ENCODE data around the gene CAMK4.
A peak's percentile ranks its signal among the peaks of the same experiment; 100 is the strongest.

CAMK4 gene

GRCh38 chr5:111447822-111448221 lies 223.6 kb downstream of the CAMK4 start:
- Mint-ChIP-seq H3K4me3 (no peak overlapping the region), H3K9me3 (peaks cover 0 to 2% of the 10 kb centered on the region in 2 donors), H3K36me3 (no peaks in the 10 kb centered on the region), H3K27ac (no peak overlapping the region), H3K27me3 (no peaks in the 10 kb centered on the region), H3K4me1 (no peaks in the 10 kb centered on the region)
- ATAC-seq (replicated peaks) (no peak), DNase-seq (no peak)

DNA sequence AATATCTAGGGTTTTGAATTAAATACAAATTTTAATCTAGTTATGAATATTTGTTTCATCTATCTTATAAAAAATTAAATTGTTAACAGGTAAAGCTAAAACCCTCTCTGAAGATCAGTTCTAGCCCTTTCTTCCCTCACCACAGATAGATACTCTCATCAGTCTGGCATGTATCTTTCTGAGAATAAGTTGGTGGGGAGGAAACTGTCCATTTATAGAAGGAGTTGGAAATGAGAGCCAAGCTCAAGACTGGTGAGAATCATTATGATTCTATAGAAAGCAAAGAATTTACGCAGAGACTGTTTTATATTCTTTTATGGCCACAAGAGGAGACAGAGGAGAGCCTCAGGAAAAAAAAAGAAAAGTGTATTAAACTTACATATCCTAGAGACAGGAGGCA lies 229.1 kb downstream of the CAMK4 start:
- ATAC-seq (replicated peaks) (no peak), DNase-seq (no peak)
- Mint-ChIP-seq H3K27me3 (no peaks in the 10 kb centered on the region), H3K4me3 (no peak overlapping the region), H3K4me1 (no peaks in the 10 kb centered on the region), H3K36me3 (no peaks in the 10 kb centered on the region), H3K27ac (no peak overlapping the region), H3K9me3 (no peaks in the 10 kb centered on the region)

DNA sequence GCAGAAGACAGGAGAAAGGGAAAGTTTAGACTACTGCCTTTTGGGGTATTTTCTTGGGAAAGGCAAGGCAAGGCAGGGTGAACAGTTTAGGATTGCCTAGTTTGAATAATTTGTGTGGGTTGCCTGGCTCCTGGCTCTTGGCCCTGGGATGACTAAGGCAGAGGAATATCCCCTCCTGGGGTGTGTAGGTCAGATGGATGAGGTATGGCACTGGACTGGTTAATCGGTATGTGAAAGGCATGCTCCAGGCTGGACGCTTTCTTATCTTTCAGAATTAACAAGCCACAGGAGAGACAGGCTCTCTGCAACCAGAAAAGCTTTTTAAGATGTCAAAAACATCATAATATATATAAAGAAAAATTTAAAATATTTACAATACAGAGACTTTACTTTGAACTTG lies 229.6 kb downstream of the CAMK4 start:
- ATAC-seq (replicated peaks) (no peak), DNase-seq (no peak)
- Mint-ChIP-seq H3K27ac (no peak overlapping the region), H3K4me3 (no peak overlapping the region), H3K27me3 (no peaks in the 10 kb centered on the region), H3K4me1 (no peaks in the 10 kb centered on the region), H3K36me3 (no peaks in the 10 kb centered on the region), H3K9me3 (no peaks in the 10 kb centered on the region)

GRCh38 chr5:111454198-111454622 lies 230.0 kb downstream of the CAMK4 start:
- DNase-seq (no peak), ATAC-seq (replicated peaks) (no peak)
- no peak overlapping the region for H3K27ac Mint-ChIP-seq
- H3K4me3 Mint-ChIP-seq = no peak overlapping the region
- no peaks in the 10 kb centered on the region for H3K27me3 Mint-ChIP-seq
- no peaks in the 10 kb centered on the region for H3K9me3 Mint-ChIP-seq
- no peaks in the 10 kb centered on the region for H3K4me1 Mint-ChIP-seq
- H3K36me3 Mint-ChIP-seq = no peaks in the 10 kb centered on the region

GRCh38 chr5:111454776-111455175 lies 230.6 kb downstream of the CAMK4 start:
- H3K4me1 Mint-ChIP-seq = no peaks in the 10 kb centered on the region
- H3K27me3 Mint-ChIP-seq = no peaks in the 10 kb centered on the region
- DNase-seq (no peak), ATAC-seq (replicated peaks) (no peak)
- H3K9me3 Mint-ChIP-seq = no peaks in the 10 kb centered on the region
- H3K36me3 Mint-ChIP-seq = no peaks in the 10 kb centered on the region
- H3K4me3 Mint-ChIP-seq = no peak overlapping the region
- no peak overlapping the region for H3K27ac Mint-ChIP-seq

GRCh38 chr5:111461255-111461671 lies 237.1 kb downstream of the CAMK4 start:
- Mint-ChIP-seq H3K4me3 (no peak overlapping the region), H3K4me1 (peaks cover 5 to 8% of the 10 kb centered on the region in 2 donors), H3K27me3 (peaks cover 0 to 4% of the 10 kb centered on the region in 2 donors), H3K27ac (no peak overlapping the region), H3K36me3 (no peaks in the 10 kb centered on the region), H3K9me3 (peaks cover 2 to 3% of the 10 kb centered on the region in 2 donors)
- ATAC-seq (replicated peaks) (peak in 1 of 2 donors; percentile 45), DNase-seq (no peak)

DNA sequence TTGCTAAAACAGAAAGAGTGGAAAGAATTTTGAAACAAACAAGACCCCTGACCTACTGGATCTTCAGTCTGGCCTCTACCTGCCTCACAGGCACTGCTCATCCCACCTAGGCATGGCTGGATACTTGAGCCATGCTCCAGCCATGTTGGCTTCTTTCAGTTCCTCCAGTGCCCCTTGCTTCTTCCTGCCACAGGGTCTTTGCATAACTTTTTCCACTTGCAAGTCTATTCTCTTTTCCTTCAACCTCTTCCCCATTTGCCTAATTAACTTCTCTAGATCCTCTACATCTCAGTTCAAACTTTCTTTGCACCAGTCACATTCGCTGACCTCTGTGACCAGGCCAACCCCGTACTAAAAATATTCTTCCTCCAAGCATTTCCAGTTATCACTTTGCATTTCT lies 237.8 kb downstream of the CAMK4 start:
- H3K9me3 Mint-ChIP-seq = peaks cover 2 to 3% of the 10 kb centered on the region in 2 donors
- no peak overlapping the region for H3K4me3 Mint-ChIP-seq
- no peak for DNase-seq
- no peak overlapping the region for H3K27ac Mint-ChIP-seq
- peaks cover 0 to 4% of the 10 kb centered on the region in 2 donors for H3K27me3 Mint-ChIP-seq
- ATAC-seq (replicated peaks) = peak in 1 of 2 donors; percentile 22
- no peaks in the 10 kb centered on the region for H3K36me3 Mint-ChIP-seq
- H3K4me1 Mint-ChIP-seq = peaks cover 5 to 8% of the 10 kb centered on the region in 2 donors

- no peak overlapping the region for H3K4me3 Mint-ChIP-seq
- H3K27ac Mint-ChIP-seq = no peak overlapping the region
- no peaks in the 10 kb centered on the region for H3K36me3 Mint-ChIP-seq
- H3K27me3 Mint-ChIP-seq = peaks cover 0 to 4% of the 10 kb centered on the region in 2 donors
- peaks cover 2 to 9% of the 10 kb centered on the region in 2 donors for H3K9me3 Mint-ChIP-seq
- DNase-seq (no peak), ATAC-seq (replicated peaks) (no peak)
- H3K4me1 Mint-ChIP-seq = peaks cover 5 to 8% of the 10 kb centered on the region in 2 donors
Observed at GRCh38 chr5:111463311-111463710, 239.1 kb downstream of the CAMK4 start.

- Mint-ChIP-seq H3K4me3 (no peak overlapping the region), H3K4me1 (peaks cover 0 to 6% of the 10 kb centered on the region in 2 donors), H3K9me3 (peaks cover 0 to 9% of the 10 kb centered on the region in 2 donors), H3K27me3 (peaks cover 0 to 4% of the 10 kb centered on the region in 2 donors), H3K36me3 (no peaks in the 10 kb centered on the region), H3K27ac (no peak overlapping the region)
- no peak for DNase-seq
- no peak for ATAC-seq (replicated peaks)
Observed at GRCh38 chr5:111469293-111469896, 245.2 kb downstream of the CAMK4 start.

DNA sequence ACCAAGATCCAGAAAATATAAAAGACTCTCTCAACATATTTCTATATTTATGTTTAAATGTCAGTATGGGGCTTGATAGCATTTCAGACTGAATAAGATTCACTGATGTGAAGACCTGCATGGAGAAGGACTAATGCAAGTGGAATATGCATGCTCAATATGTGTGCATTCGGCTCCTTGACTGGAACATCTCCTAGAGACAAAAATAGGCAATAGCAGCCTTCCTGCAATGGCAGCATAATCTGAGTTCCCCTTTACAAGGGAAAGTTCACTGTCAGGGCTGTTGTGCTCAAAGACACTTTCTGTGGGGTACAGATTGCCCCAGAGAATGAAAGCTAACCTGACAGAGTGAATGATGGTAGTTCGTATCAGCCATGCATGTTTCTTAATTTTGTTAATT lies 245.7 kb downstream of the CAMK4 start:
- Mint-ChIP-seq H3K4me3 (no peak overlapping the region), H3K9me3 (peaks cover 0 to 9% of the 10 kb centered on the region in 2 donors), H3K27ac (no peak overlapping the region), H3K4me1 (peaks cover 0 to 6% of the 10 kb centered on the region in 2 donors), H3K27me3 (peaks cover 0 to 3% of the 10 kb centered on the region in 2 donors), H3K36me3 (no peaks in the 10 kb centered on the region)
- no peak for ATAC-seq (replicated peaks)
- DNase-seq = no peak

GRCh38 chr5:111472096-111472495 lies 247.9 kb downstream of the CAMK4 start:
- DNase-seq = no peak
- H3K4me3 Mint-ChIP-seq = no peak overlapping the region
- H3K9me3 Mint-ChIP-seq = peaks cover 0 to 6% of the 10 kb centered on the region in 2 donors
- H3K36me3 Mint-ChIP-seq = no peaks in the 10 kb centered on the region
- H3K27me3 Mint-ChIP-seq = no peaks in the 10 kb centered on the region
- H3K27ac Mint-ChIP-seq = no peak overlapping the region
- no peak for ATAC-seq (replicated peaks)
- H3K4me1 Mint-ChIP-seq = peaks cover 0 to 6% of the 10 kb centered on the region in 2 donors

DNA sequence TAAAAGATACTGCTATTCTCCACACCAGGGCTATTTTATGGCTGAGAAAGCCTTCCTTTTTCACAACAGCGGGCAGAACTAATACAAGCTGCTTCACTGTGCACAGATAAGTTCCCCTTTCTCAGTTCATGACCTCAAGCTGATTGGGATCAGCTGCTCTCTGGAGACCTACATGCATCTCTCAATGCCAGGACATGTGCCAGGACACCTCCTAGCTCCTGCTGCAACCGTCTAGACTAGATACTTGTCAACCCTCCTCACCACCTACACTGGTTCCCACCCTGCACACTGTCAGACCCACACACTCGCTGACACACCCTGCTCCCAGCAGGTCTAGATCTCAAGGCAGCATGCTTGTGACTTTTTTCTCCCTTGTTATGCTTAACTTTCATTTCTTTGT lies 248.4 kb downstream of the CAMK4 start:
- peaks cover 0 to under 1% of the 10 kb centered on the region in 2 donors for H3K9me3 Mint-ChIP-seq

DNA sequence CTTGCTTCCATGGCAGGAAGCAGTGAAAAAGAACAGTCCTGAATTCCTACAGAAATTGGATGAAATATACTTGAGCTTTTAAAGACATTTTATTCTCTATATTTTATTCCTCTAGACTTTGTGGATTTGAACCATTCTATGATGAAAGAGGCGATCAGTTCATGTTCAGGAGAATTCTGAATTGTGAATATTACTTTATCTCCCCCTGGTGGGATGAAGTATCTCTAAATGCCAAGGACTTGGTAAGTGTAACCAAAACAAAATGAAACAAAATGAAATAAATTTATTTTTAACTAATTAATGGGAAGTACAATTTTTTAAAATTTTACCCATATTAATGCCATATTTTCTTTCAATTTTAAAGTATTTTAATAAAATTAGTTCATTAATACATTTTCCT lies 254.1 kb downstream of the CAMK4 start:
- Mint-ChIP-seq H3K4me3 (no peak overlapping the region), H3K4me1 (peaks cover 0 to 7% of the 10 kb centered on the region in 2 donors), H3K27me3 (peaks cover 0 to 7% of the 10 kb centered on the region in 2 donors), H3K36me3 (no peaks in the 10 kb centered on the region), H3K27ac (no peak overlapping the region), H3K9me3 (no peaks in the 10 kb centered on the region)
- no peak for DNase-seq
- no peak for ATAC-seq (replicated peaks)

More for the DNA sequence above, 248.4 kb downstream of the CAMK4 start:
- ATAC-seq (replicated peaks) (peak; percentile 39 to 63), DNase-seq (no peak)
- H3K36me3 Mint-ChIP-seq = no peaks in the 10 kb centered on the region
- no peak overlapping the region for H3K27ac Mint-ChIP-seq
- H3K4me1 Mint-ChIP-seq = peaks cover 0 to 6% of the 10 kb centered on the region in 2 donors
- no peak overlapping the region for H3K4me3 Mint-ChIP-seq
- H3K27me3 Mint-ChIP-seq = no peaks in the 10 kb centered on the region

GRCh38 chr5:111478898-111479297 lies 254.7 kb downstream of the CAMK4 start:
- DNase-seq (no peak), ATAC-seq (replicated peaks) (no peak)
- Mint-ChIP-seq H3K36me3 (no peaks in the 10 kb centered on the region), H3K4me1 (peaks cover 0 to 7% of the 10 kb centered on the region in 2 donors), H3K27ac (no peak overlapping the region), H3K9me3 (no peaks in the 10 kb centered on the region), H3K4me3 (no peak overlapping the region), H3K27me3 (peaks cover 0 to 8% of the 10 kb centered on the region in 2 donors)

DNA sequence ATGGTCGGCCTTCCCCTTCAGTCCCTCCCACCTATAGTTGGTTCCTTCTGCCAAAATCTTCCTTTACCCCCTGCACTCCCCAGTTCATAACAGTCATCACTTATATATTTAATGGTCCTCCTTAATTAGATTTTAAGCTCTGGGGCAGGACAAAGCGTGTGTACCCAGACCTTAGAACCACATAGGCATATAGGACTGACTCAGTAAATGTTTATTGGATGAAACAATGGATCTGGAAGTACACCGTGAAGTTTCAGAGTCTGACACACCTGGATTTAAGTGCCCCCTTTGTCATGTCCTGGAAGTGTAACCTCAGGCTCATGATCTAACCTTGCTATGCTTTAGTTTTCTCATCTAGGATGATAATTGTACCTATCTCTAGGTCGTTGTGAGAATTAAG lies 256.2 kb downstream of the CAMK4 start:
- Mint-ChIP-seq H3K36me3 (peaks cover 0 to 2% of the 10 kb centered on the region in 2 donors), H3K4me3 (no peak overlapping the region), H3K4me1 (peaks cover 0 to 7% of the 10 kb centered on the region in 2 donors), H3K27ac (no peak overlapping the region), H3K27me3 (peaks cover 0 to 10% of the 10 kb centered on the region in 2 donors), H3K9me3 (no peaks in the 10 kb centered on the region)
- no peak for ATAC-seq (replicated peaks)
- no peak for DNase-seq
